Measurements from ENCODE around the gene KAT5. TPM values are rescaled to one million over a fixed set of nuclear protein-coding genes. Genes with fewer than 3 reads are reported as not detected.
"Not testable (repeated sequence)": the region's sequence is repeated elsewhere in the genome, so short reads cannot be mapped to it uniquely, and the experiment has no call there.

KAT5 gene
- total RNA-seq, 1 donor from 2014 or later, result 21.0 TPM

DNA sequence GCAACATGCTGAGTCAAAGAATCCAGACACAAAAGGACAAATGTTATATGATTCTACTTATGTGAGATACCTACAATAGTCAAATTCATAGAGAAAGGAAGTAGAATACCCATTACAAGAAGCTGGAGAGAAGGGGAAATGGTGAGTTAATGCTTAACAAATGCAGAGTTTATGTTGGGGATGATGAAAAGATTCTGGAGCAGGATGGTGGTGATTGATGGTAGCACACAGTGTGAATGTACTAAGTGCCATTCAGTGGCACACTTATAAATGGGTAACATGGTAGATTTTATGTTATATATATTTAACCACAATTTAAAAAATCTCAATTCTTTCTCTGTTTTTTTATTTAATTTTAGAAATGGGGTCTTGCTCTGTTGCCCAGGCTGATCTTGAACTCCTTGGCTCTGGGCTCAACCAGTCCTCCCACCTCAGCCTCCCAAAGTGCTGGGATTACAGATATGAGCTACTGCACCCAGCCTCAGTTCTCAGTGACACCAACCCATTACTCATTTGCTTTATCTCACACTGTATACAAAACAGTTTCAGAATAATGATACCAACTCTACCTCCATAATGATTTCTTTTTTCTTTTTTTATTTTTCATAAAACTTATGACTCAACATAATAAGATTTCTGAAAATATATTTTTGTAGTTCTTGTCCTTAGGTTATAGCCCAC is 39.7 kb upstream of the KAT5 start:
- Histone ChIP-seq H3K27ac (no peak overlapping the region), H2AFZ (replicated peaks) (no peak overlapping the region), H3K27me3 (no peaks in the 10 kb centered on the region), H3K9ac (no peak overlapping the region), H3K36me3 (no peaks in the 10 kb centered on the region), H3K4me1 (no peaks in the 10 kb centered on the region), H3K9me3 (ENCODE audit: low read depth) (no peaks in the 10 kb centered on the region), H4K20me1 (ENCODE audit: low read depth) (no peaks in the 10 kb centered on the region), H3K79me2 (ENCODE audit: low read depth) (no peaks in the 10 kb centered on the region), H3K4me2 (no peak overlapping the region), H3K4me3 (no peak overlapping the region), H3F3A (ENCODE audit: low read depth) (no peaks in the 10 kb centered on the region)
- H3K4me1 Mint-ChIP-seq, result no peaks in the 10 kb centered on the region
- no peak overlapping the region for H3K4me3 Mint-ChIP-seq
- H3K27ac Mint-ChIP-seq, result no peak overlapping the region
- H3K9me3 Mint-ChIP-seq, result no peaks in the 10 kb centered on the region
- H3K36me3 Mint-ChIP-seq, result no peaks in the 10 kb centered on the region
- TF ChIP-seq, protein P1, sequence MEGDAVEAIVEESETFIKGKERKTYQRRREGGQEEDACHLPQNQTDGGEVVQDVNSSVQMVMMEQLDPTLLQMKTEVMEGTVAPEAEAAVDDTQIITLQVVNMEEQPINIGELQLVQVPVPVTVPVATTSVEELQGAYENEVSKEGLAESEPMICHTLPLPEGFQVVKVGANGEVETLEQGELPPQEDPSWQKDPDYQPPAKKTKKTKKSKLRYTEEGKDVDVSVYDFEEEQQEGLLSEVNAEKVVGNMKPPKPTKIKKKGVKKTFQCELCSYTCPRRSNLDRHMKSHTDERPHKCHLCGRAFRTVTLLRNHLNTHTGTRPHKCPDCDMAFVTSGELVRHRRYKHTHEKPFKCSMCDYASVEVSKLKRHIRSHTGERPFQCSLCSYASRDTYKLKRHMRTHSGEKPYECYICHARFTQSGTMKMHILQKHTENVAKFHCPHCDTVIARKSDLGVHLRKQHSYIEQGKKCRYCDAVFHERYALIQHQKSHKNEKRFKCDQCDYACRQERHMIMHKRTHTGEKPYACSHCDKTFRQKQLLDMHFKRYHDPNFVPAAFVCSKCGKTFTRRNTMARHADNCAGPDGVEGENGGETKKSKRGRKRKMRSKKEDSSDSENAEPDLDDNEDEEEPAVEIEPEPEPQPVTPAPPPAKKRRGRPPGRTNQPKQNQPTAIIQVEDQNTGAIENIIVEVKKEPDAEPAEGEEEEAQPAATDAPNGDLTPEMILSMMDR (IDR thresholded peaks at IDR 0.05), result no peak
- TF ChIP-seq EZH2phosphoT487 (IDR thresholded peaks at IDR 0.05), result no peak
- no peak for TF ChIP-seq EZH2 (IDR thresholded peaks at IDR 0.05)
- H3K27me3 Mint-ChIP-seq (ENCODE audit: insufficient read depth, low read depth), result no peaks in the 10 kb centered on the region
- no peak for DNase-seq (ENCODE audit: low spot score)

DNA sequence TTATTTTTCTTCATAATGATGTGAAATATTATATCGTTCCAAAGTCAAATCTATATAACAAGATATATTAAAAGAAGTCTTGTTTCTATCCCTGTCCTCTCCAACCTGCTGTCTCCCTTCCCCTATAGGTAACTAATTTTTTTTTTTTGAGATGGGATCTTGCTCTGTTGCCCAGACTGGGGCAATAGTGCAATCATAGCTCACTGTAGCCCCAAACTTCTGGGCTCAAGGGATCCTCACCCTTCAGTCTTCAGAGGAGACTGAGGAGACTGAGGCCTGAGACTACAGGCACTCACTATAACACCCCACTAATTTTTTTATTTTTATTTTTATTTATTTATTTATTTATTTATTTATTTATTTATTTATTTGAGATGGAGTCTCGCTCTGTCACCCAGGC is 39.1 kb upstream of the KAT5 start:
- H3K27ac ChIP-seq, result no peak overlapping the region
- no peak overlapping the region for H3K4me3 Mint-ChIP-seq
- H3K4me1 ChIP-seq, result no peaks in the 10 kb centered on the region
- TF ChIP-seq EZH2 (IDR thresholded peaks at IDR 0.05), result no peak
- TF ChIP-seq EZH2phosphoT487 (IDR thresholded peaks at IDR 0.05), result no peak
- TF ChIP-seq, protein P1 (IDR thresholded peaks at IDR 0.05), result no peak
- no peaks in the 10 kb centered on the region for H3K79me2 ChIP-seq (ENCODE audit: low read depth)
- no peak overlapping the region for H3K4me3 ChIP-seq
- H4K20me1 ChIP-seq (ENCODE audit: low read depth), result no peaks in the 10 kb centered on the region
- H3K36me3 ChIP-seq, result no peaks in the 10 kb centered on the region
- no peaks in the 10 kb centered on the region for H3F3A ChIP-seq (ENCODE audit: low read depth)
- no peak overlapping the region for H3K27ac Mint-ChIP-seq
- no peaks in the 10 kb centered on the region for H3K4me1 Mint-ChIP-seq
- no peaks in the 10 kb centered on the region for H3K9me3 Mint-ChIP-seq
- DNase-seq (ENCODE audit: low spot score), result no peak
- no peaks in the 10 kb centered on the region for H3K36me3 Mint-ChIP-seq
- no peak overlapping the region for H2AFZ ChIP-seq (replicated peaks)
- H3K9me3 ChIP-seq (ENCODE audit: low read depth), result no peaks in the 10 kb centered on the region
- H3K9ac ChIP-seq, result no peak overlapping the region
- no peaks in the 10 kb centered on the region for H3K27me3 ChIP-seq
- no peaks in the 10 kb centered on the region for H3K27me3 Mint-ChIP-seq (ENCODE audit: insufficient read depth, low read depth)
- H3K4me2 ChIP-seq, result no peak overlapping the region

DNA sequence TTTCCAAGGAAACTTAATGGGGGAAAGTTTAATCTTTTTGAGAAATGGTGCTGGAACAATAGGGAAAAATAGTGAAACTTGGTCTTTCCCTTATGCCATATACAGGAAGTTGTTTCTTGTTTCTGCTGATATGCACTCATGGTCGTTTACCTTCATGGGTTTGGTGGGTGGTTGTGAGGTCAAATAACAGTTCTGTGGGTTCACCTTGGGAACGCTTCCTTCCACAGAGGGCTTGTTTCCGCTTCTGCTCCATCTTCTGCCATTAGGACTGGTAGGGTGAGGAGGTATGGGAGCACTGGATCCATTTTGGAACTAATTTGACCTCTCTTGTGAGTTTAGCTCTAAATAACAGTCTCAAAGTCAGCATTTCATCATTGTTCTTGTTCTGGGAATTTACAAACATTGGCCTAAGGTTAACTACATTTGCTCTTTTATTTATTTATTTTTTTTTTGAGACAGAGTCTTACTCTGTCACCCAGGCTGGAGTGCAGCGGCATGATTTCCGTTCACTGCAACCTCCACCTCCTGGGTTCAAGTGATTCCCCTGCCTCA is 31.8 kb upstream of the KAT5 start:
- Histone ChIP-seq H3F3A (ENCODE audit: low read depth) (no peaks in the 10 kb centered on the region), H3K79me2 (ENCODE audit: low read depth) (no peaks in the 10 kb centered on the region), H2AFZ (replicated peaks) (no peak overlapping the region), H4K20me1 (ENCODE audit: low read depth) (no peaks in the 10 kb centered on the region), H3K4me1 (no peaks in the 10 kb centered on the region), H3K4me3 (no peak overlapping the region), H3K4me2 (no peak overlapping the region), H3K27ac (no peak overlapping the region), H3K9me3 (ENCODE audit: low read depth) (no peaks in the 10 kb centered on the region), H3K27me3 (peaks cover 12% of the 10 kb centered on the region), H3K36me3 (no peaks in the 10 kb centered on the region), H3K9ac (no peak overlapping the region)
- Mint-ChIP-seq H3K4me3 (no peak overlapping the region), H3K27ac (no peak overlapping the region), H3K27me3 (ENCODE audit: insufficient read depth, low read depth) (peaks cover 9% of the 10 kb centered on the region), H3K9me3 (no peaks in the 10 kb centered on the region), H3K36me3 (no peaks in the 10 kb centered on the region), H3K4me1 (no peaks in the 10 kb centered on the region)
- TF ChIP-seq, protein P1 (IDR thresholded peaks at IDR 0.05), result no peak
- TF ChIP-seq EZH2phosphoT487 (IDR thresholded peaks at IDR 0.05), result no peak
- no peak for TF ChIP-seq EZH2 (IDR thresholded peaks at IDR 0.05)
- DNase-seq (ENCODE audit: low spot score), result no peak

DNA sequence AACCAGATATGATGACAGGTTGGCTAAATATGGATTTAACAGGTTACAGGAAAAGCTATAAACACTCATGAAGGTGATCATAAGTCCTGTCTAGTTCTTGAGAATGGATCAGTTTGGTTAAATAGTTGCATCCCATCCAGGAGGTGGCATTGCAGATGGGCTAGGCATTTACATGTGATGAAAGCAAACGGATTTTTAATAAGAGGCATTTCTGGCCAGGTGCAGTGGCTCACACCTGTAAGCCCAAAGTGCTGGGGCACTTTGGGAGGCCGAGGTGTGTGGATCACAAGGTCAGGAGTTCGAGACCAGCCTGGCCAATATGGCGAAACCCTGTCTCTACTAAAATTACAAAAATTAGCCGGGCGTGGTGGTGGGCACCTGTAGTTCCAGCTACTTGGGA is 28.6 kb upstream of the KAT5 start:
- not testable (repeated sequence) for H3K9ac ChIP-seq; H3K9me3 ChIP-seq (ENCODE audit: low read depth); H3K36me3 Mint-ChIP-seq; H3K4me2 ChIP-seq; H3K4me3 ChIP-seq; DNase-seq (ENCODE audit: low spot score); H3K4me1 ChIP-seq; H3F3A ChIP-seq (ENCODE audit: low read depth); H3K4me3 Mint-ChIP-seq; H3K4me1 Mint-ChIP-seq; H3K36me3 ChIP-seq; H4K20me1 ChIP-seq (ENCODE audit: low read depth); H3K9me3 Mint-ChIP-seq; H3K27ac Mint-ChIP-seq; H2AFZ ChIP-seq (replicated peaks); H3K79me2 ChIP-seq (ENCODE audit: low read depth); H3K27ac ChIP-seq
- H3K27me3 Mint-ChIP-seq (ENCODE audit: insufficient read depth, low read depth), result peaks cover 13% of the 10 kb centered on the region
- peaks cover 12% of the 10 kb centered on the region for H3K27me3 ChIP-seq
